ENCODE results near the gene CT47C1.
"Not testable (repeated sequence)": the region's sequence is repeated elsewhere in the genome, so short reads cannot be mapped to it uniquely, and the experiment has no call there.

Gene CT47C1

GRCh38 chrX:119072744-119073143 lies at the start of gene CT47C1:
TSS of gene CT47C1 (plus strand) at chrX:119072993. CDS start at chrX:119073226, 233 bp downstream.
- DNase-seq (ENCODE audit: low spot score) = no peak

GRCh38 chrX:119025900-119026299 lies 46.9 kb upstream of the CT47C1 start:
- no peak for DNase-seq (ENCODE audit: low spot score)

- not testable (repeated sequence) for DNase-seq (ENCODE audit: low spot score)
Measured at GRCh38 chrX:119026344-119026743, 46.4 kb upstream of the CT47C1 start.

- DNase-seq (ENCODE audit: low spot score) = not testable (repeated sequence)
Measured at GRCh38 chrX:119027960-119028732, 44.6 kb upstream of the CT47C1 start.

GRCh38 chrX:119028733-119029330 lies 44.0 kb upstream of the CT47C1 start:
- DNase-seq (ENCODE audit: low spot score) = no peak

GRCh38 chrX:119029656-119030055 lies 43.1 kb upstream of the CT47C1 start:
- not testable (repeated sequence) for DNase-seq (ENCODE audit: low spot score)

- DNase-seq (ENCODE audit: low spot score) = no peak
Measured at GRCh38 chrX:119030990-119031389, 41.8 kb upstream of the CT47C1 start.

- DNase-seq (ENCODE audit: low spot score) = no peak
Measured at GRCh38 chrX:119036107-119037029, 36.4 kb upstream of the CT47C1 start.

- DNase-seq (ENCODE audit: low spot score) = no peak
Measured at GRCh38 chrX:119040432-119040831, 32.4 kb upstream of the CT47C1 start.

- no peak for DNase-seq (ENCODE audit: low spot score)
Measured at GRCh38 chrX:119041175-119041574, 31.6 kb upstream of the CT47C1 start.

- DNase-seq (ENCODE audit: low spot score) = no peak
Measured at GRCh38 chrX:119042040-119042439, 30.8 kb upstream of the CT47C1 start.

GRCh38 chrX:119042996-119043395 lies 29.8 kb upstream of the CT47C1 start:
- no peak for DNase-seq (ENCODE audit: low spot score)

GRCh38 chrX:119045884-119046283 lies 26.9 kb upstream of the CT47C1 start:
- DNase-seq (ENCODE audit: low spot score) = no peak

- no peak for DNase-seq (ENCODE audit: low spot score)
Measured at GRCh38 chrX:119055687-119056086, 17.1 kb upstream of the CT47C1 start.

GRCh38 chrX:119062750-119063374 lies 9.9 kb upstream of the CT47C1 start:
- no peak for DNase-seq (ENCODE audit: low spot score)

GRCh38 chrX:119063428-119063827 lies 9.4 kb upstream of the CT47C1 start:
- DNase-seq (ENCODE audit: low spot score) = no peak

GRCh38 chrX:119067023-119067739 lies 5.6 kb upstream of the CT47C1 start:
- peak; percentile 38 for DNase-seq (ENCODE audit: low spot score)

- DNase-seq (ENCODE audit: low spot score) = no peak
Measured at GRCh38 chrX:119069128-119069527, 3.7 kb upstream of the CT47C1 start.

GRCh38 chrX:119069762-119070161 lies 3.0 kb upstream of the CT47C1 start:
- DNase-seq (ENCODE audit: low spot score) = no peak

GRCh38 chrX:119071381-119071780 lies 1.4 kb upstream of the CT47C1 start:
- DNase-seq (ENCODE audit: low spot score) = no peak

GRCh38 chrX:119073200-119073905 lies 560 bp downstream of the CT47C1 start:
- no peak for DNase-seq (ENCODE audit: low spot score)
